ENCODE results near the gene SUSD6.
"Not testable (repeated sequence)": the region's sequence is repeated elsewhere in the genome, so short reads cannot be mapped to it uniquely, and the experiment has no call there.

SUSD6 gene

DNA sequence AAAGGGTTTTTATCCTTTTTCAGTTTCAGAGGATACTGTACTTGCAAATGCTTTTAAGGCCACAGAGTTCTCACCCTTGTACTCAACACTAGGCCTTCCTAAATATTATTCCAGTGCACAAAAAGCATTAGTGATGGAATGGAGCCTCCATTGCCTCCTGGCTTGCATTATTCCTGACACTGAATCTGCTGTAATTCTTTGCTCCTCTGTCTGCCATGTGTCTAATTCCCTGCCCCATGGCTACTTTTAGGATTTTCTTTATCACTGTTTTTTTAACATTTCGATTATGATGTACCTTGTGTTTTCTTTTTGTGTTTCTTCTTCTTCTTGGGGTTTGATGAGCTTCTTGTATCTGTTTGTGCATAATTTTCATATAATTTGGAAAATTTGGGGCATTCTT is 29.5 kb downstream of the SUSD6 start:
- no peak overlapping the region for H3K4me3 ChIP-seq (ENCODE audit: low read depth, low read length)
- no peak for DNase-seq (ENCODE audit: low read depth)

DNA sequence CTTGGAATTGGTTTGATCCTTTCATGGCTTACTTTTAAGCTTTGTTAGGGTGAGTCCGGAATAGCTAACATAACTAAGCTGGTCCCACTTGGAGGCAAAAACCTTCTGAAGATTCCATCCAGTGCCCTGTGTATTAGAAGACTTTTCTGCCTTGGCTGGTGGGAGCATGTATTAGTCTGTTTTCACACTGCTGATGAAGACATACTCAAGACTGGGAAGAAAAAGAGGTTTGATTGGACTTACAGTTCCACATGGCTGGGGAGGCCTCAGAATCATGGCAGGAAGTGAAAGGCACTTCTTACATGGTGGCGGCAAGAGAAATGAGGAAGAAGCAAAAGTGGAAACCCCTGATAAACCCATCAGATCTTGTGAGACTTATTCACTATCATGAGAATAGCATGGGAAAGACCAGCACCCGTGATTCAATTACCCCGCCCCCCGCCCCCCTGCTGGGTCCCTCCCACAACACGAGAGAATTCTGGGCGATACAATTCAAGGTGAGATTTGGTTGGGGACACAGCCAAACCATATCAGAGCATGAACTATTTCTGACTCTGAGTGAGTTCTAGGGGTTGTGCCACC is 30.9 kb downstream of the SUSD6 start:
- DNase-seq (ENCODE audit: low read depth); H3K4me3 ChIP-seq (ENCODE audit: low read depth, low read length): not testable (repeated sequence)

DNA sequence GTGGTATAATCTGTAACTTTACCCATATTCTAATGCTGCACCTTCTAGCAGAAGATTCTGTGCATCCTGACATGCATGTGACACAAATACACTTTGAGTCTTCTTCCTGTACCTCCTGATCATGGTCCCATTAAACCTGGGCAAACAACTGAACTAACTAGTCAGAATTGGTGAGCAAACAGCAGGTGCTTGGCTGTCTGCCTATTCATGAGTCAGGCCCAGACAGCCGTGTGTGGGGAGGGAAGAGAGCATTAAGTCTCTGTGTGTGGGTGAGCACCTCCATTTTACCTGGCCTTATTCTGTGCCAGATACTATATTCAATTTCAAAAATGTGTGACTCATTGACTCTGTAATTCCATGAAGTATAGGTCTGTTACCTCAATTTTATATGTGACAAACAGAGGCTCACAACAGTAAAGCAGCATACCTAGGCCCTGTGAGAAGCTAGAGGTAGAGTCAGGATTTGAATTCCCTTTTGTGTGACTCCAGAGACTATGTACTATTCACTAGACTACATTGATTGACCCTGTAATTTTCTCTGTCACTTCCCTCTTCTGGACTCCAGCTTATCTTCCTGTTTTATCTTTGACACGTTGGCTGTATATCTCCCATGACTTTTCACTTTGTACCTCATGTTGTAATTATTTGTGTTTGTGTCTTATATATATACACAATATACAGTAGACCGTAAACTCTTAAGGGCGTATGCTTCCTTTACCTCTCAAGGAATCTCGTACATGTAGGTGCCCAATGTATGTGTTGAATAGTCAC is 32.2 kb downstream of the SUSD6 start:
- no peak overlapping the region for H3K4me3 ChIP-seq (ENCODE audit: low read depth, low read length)
- DNase-seq (ENCODE audit: low read depth): no peak

DNA sequence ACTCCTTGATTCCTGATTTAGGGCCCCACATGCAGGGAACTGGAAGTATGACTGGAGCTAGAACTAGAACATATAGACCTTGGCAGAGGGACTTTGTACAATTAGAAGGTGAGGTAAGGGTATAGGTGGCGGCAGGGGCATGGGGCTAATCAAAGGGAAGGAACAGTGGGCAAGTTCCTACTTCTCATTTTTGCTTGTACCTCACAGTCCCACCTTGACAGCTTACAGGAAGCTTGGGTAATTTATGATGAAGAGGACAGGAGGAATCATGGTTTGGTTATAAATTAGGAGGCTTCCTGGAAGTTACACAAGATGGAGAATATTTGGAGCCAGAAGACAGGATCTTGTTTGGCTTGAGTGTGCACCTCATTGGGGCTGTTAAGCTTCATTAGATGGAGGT is 33.4 kb downstream of the SUSD6 start:
- DNase-seq (ENCODE audit: low read depth): no peak
- H3K4me3 ChIP-seq (ENCODE audit: low read depth, low read length): no peak overlapping the region

DNA sequence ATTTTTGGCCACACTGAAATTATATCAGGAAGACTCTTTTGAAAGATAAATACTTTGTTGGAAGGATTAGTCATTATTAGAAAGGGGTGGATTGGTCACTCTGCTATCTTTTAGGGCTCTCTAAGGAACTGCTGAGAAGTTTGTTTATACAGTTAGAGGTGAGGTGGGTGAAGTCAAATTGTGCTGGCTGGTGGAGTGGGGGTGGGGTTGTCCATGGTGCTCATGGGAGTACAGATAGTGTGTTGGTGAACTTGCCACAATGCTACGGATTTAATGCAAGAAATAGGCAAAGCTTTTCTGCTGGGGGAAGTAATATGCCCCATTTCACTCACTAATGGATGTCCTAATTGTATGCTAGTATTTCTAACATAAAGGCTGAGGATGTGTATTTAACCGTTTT is 35.8 kb downstream of the SUSD6 start:
- DNase-seq (ENCODE audit: low read depth): no peak
- no peak overlapping the region for H3K4me3 ChIP-seq (ENCODE audit: low read depth, low read length)

DNA sequence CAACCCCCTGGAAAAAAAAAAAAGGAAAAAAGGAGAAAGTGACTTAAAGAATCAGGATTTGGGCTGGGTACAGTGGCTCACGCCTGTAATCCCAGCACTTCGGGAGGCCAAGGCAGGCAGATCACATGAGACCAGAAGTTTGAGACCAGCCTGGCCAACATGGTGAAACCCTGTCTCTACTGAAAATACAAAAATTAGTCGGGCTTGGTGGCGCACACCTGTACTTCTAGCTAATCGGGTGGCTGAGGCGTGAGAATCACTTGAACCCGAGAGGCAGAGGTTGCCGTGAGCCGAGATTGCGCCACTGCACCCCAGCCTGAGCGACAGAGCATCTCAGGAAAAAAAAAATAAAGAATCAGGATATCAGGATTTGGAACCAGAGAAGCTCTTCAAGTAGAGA is 36.2 kb downstream of the SUSD6 start:
- DNase-seq (ENCODE audit: low read depth); H3K4me3 ChIP-seq (ENCODE audit: low read depth, low read length): not testable (repeated sequence)

DNA sequence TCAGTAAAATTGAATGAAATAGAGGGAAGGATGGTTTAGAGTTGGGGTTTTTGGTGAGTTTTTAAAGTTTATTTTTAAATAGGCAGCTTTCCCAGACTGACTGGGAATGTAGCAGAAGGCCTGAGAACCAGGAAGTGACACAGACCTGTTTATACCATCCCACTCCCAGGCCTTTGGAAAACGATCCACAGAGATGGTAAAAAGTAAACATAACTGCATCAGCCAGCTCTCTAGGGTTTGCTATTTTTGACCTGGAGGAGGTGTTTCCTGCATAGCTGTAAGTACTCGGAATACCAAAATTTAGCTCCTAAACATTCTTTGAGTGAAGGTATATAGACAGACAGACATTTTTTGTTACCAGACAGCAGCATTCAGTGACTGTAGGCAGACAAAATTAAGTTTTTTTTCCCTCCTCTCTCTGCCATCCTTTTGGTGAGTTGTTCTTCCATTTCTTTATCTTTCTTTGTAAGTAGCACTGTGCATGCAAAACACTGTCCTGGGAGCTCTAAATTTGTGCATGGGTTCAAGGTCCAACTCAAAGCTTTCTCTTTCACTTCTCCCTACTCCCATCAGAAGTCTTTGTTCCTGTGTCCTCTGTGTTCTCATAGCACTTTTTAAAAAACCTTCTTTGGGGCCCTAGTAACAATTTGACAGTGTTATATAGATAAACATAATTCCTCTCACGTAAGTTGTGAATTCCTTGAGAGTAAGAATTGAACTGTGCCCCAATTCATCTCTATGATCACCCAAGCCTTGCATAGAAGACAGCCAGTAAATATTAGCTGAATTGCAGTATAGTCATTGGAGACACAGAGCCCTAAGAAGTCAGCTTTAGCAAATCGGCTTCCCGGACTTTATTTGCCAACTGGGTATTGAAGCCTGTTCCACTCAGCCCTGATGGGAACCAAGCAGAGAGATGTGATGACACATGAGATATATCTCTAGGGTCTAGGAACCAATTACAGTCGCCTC is 37.4 kb downstream of the SUSD6 start:
- DNase-seq (ENCODE audit: low read depth): peak; percentile 49
- H3K4me3 ChIP-seq (ENCODE audit: low read depth, low read length): no peak overlapping the region

DNA sequence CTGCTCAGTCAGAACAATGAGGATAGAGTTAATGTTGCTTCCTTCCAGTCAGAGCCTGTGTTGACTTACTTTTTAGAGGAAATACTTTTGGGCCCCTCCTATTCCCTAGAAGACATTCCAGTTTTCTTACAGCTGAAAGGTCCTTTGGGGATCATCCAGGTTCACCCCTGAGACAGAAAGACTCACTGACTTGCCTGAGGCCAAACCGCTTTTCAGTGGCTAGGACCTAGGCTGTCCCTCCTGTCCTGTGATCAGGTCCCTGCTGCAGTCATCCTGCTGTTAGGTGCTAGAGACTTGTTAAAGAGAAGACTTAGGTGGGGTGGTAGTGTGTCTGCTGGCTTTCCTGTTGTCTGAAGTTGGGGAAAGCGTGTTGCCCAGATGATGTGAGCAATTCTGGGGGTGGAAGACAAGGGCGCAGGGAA is 39.6 kb downstream of the SUSD6 start:
- no peak for DNase-seq (ENCODE audit: low read depth)
- H3K4me3 ChIP-seq (ENCODE audit: low read depth, low read length): no peak overlapping the region

DNA sequence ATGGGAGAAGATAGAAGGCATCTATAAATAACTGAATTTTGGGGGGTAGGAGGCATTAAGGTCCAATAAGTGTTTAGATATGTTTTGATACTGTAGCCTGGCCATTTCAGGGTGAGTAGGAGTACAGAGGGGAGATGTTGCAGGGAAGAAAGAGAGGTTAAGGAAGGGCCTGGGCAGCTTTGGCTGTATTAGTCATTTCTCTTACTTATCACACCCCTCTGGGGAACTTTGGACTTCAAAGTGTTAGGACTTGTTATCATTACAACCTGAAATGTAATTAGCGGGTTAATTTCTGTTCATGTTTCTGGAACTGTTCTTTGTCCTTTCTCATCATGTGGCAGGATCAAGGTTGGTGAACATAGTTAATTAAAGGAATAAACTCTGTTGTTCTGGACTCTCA is 40.3 kb downstream of the SUSD6 start:
- no peak overlapping the region for H3K4me3 ChIP-seq (ENCODE audit: low read depth, low read length)
- no peak for DNase-seq (ENCODE audit: low read depth)

DNA sequence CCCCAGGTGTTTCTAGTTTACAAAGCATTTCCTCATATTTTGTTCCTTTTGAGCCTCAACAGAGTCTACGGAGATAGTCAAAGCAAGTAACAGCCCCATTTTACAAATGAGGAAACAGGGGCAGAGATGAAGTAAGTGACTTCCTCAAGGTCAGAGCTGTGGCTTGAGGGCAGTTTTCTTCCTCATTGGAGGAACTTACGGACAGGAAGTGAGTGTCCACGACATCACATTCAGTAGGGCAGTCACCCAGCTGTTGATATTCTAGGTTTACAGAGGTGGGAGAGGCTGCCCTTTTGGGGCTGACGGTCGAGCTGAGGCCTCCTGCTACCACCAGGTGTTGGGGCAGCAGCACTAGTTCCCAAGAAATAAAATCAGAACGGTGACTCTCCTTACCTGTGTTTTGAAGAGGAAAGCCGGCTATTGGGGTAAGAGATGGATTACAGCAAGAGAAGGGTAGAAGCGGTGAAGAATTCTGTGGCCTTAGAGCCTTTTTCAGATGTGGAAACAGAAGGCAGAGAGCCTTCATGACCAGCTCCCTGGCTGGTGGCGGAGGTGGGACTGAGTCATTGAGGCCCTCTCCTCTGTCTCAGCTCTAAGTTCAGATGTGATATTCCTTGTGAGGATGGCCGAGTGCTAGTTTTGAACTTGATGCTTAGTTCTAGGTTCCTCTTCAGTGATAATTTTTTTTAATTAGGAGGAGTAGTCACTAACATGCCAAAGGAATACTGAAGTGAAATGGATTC is 41.7 kb downstream of the SUSD6 start:
- DNase-seq (ENCODE audit: low read depth): no peak
- no peak overlapping the region for H3K4me3 ChIP-seq (ENCODE audit: low read depth, low read length)

DNA sequence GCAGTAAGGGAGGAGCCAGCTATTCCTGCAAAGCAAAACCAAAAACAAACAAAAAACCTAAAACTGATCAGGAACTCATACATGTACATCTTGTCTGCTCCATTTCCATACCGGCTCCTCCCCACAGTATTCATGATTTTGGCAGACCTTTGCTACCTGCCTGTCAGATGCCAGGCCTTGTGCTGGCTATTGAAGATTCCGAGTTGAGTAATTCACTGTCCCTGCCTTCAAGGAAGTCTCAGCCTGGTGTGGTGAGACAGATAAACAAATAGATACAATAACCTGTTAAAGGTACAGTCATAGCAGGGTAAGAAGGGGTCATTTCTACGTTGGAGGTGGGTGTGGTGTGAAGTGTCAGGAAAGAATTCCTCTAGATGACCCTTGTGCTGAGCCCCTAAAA is 42.7 kb downstream of the SUSD6 start:
- no peak for DNase-seq (ENCODE audit: low read depth)
- H3K4me3 ChIP-seq (ENCODE audit: low read depth, low read length): no peak overlapping the region

DNA sequence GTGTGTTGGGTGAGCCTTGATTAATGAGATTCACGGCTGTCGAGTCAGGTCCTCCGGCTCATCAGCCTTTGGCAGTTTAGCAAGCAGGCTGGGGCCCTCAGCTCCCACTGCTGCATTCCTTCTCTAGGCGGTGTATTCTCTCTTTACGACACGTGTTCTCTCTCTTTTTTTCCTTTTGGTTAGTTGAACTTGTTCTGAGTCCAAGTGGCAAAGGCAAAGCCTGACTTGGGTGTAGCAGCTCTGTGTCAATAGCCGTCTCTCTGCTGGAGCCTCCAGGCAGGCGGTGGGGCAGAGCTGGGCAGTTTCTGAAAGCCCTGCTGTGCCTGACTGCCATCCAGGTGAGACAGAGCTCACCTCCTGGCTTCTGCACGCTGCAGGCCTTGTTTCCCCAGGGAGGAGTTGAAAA is 46.6 kb downstream of the SUSD6 start:
- no peak for DNase-seq (ENCODE audit: low read depth)
- no peak overlapping the region for H3K4me3 ChIP-seq (ENCODE audit: low read depth, low read length)

DNA sequence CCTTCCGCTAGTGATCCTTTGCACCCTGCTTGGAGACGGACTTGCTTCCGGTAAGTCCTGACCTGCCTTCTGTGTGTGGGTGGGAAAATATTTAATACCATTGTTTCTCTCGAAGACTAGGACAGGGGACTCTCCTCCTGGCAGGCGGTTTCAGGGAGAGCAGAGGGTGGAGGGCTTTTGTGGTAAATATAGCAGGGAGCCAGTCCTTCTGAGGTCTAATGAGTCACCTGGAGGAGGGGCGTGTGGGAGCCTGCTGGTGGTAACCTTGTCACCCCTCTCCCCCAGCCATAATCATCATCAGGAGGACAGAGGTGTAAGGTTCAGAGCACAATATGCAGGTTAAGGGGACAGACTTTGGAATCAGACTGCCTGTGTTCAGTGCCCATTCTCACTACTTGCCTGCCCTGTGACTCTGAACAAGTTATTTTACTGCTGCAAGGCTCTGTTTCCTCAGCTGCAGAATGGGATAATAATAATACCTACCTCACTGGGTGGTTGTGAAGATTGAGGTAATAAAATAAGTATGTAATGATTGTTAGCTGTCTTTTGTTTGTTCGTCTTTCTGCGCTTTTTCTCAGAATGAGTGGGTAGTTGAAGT is 47.4 kb downstream of the SUSD6 start:
- H3K4me3 ChIP-seq (ENCODE audit: low read depth, low read length): no peak overlapping the region

DNA sequence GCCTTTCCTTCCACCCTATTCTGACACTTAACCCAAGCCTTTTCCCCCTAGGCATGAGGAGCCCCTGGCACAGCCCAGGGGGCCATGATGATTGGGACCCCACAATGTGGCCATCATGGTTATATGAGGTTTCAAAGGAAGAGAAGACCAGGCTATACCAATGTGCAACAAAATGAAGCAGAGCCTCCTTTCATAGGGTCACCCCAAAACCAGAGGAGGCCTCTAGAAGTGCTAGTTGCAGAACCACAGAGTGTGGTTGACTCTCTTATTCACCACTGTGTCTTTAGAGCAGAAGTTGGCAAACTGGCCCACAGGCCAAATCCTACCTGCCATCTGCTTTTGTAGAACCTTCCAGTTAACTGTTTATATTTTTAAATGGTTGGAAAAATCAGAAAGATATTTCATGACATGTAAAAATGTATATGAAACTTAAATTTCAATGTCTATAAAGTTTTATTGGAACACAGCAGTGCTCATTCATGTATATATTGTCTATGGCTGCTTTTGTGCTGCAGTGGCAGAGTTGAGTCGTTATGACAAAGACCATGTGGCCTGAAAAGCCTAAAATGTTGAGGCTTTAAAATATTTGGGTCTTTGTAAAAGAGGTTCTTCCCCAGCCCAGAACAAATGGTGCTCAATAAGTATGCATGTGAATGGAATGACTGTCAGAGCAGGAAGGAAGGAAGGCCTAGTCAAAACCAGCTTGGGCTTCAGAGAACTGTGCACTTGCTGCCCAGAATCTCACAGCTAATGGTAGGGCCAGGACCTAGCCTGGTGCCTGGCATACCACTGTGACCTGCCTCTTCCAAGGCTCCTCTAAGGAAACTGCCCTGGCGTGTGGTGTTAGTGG is 49.2 kb downstream of the SUSD6 start:
- H3K4me3 ChIP-seq (ENCODE audit: low read depth, low read length): no peak overlapping the region
- DNase-seq (ENCODE audit: low read depth): no peak

More for the DNA sequence above, 47.4 kb downstream of the SUSD6 start:
- no peak for DNase-seq (ENCODE audit: low read depth)

DNA sequence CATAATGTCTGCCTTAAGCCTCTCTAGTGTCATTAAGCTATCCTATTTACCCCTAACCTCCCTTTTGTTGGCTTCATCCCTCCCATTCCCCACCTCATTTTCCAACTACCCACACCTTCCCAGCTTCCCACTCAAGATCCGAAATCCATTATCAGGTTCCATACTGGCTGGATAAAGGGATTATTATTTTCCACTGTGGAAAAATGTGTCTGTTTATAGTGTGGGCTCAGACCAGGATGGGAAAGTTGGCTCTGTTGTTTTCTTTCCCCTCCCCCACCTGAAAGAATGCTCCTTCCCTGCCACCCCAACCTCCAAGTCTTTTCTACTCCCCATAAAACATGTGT is 49.8 kb downstream of the SUSD6 start:
- no peak for DNase-seq (ENCODE audit: low read depth)
- no peak overlapping the region for H3K4me3 ChIP-seq (ENCODE audit: low read depth, low read length)

DNA sequence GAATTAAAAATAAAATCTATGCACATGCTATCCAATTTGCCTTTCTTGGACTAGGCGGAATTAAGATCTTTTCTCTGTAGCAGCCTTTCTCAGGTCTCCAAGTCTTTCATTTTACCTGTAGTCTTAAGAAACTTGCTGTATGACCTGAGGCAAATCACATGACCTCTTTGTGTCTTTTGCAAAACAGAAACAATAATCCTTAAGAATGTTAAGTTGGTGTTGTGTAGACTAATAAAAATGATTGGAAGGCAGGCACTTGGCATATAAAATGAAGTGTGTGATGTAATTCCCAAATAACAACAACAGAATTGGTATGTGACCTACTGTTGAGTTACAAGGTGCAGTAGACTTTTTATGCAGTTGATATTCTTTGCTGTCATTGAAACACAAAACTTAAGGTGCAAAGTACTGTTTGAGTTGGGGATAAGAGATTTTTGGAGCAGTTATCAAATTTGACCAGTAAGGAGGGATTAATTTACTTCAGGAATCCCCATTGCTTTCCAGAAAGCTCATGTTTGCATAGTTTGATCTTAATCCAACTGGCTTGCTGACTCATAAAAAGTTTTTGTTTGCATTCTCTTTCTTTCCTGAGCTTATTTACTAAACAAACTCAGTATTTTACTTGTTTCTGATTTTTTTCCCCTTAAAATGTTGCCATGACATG is 51.4 kb downstream of the SUSD6 start:
- H3K4me3 ChIP-seq (ENCODE audit: low read depth, low read length): no peak overlapping the region
- no peak for DNase-seq (ENCODE audit: low read depth)

DNA sequence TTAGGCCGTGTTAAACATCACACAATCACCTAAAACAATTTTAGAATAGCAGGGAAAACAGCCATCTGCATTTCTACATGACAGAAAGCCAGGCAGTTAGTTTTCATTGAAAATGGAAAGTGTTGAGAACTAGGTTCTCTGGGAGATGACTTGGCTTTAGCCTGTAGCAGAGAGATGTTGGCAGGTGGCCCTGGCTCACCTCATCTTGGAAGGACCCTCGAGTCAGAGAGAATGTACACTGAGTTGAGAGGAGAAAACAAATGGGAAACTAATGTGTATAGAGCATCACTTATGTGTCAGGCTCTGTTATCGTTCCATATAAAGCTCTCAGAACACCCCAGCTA is 51.9 kb downstream of the SUSD6 start:
- DNase-seq (ENCODE audit: low read depth): no peak
- H3K4me3 ChIP-seq (ENCODE audit: low read depth, low read length): no peak overlapping the region

DNA sequence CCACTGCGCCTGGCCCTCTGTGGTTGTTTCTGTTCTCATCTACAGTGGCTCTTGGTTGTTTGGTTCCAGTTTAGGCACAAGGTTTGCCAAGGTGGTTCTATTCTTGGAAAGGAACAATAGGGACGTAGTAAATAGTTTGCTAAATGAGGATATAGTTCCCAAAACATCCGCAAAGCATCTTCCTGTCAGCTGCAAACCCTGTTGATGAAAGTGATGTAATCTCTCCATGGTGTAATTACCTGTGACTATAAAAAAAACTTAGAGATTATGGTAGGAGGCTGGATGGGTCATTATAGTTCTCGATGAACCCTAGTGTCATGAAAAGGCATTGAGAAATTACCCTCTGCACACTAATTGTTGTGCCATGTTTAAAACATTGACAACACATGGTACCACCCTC is 52.9 kb downstream of the SUSD6 start:
- DNase-seq (ENCODE audit: low read depth): no peak

More for the DNA sequence above, 52.9 kb downstream of the SUSD6 start:
- no peak overlapping the region for H3K4me3 ChIP-seq (ENCODE audit: low read depth, low read length)
